Hematopoietic multipotent progenitor cell treated with erythropoietin and hydrocortisone succinate and interleukin-3 and kit ligand, for 4 days (in vitro differentiated cells): ENCODE data around the gene KRTAP1-5.
"Not testable (repeated sequence)": the region's sequence is repeated elsewhere in the genome, so short reads cannot be mapped to it uniquely, and the experiment has no call there.

ENCODE experiments used
- DNase-seq: peaks from one replicate; pipeline ENCODE4 v3.0.0-alpha.2; 2015

The KRTAP1-5 gene

GRCh38 chr17:41002814-41003213, 24.2 kb downstream of the KRTAP1-5 start:
- DNase-seq: no peak

GRCh38 chr17:41001795-41002194, 25.2 kb downstream of the KRTAP1-5 start:
- DNase-seq: no peak

- not testable (repeated sequence) for DNase-seq
Observed at GRCh38 chr17:40999563-40999962, 27.4 kb downstream of the KRTAP1-5 start, which contains the start of gene KRTAP3-2. TSS of gene KRTAP3-2 (minus strand) at chr17:40999906. CDS start at chr17:40999853, 53 bp downstream.

GRCh38 chr17:40997361-40997760, 29.6 kb downstream of the KRTAP1-5 start:
- no peak for DNase-seq

GRCh38 chr17:40996829-40997228, 30.2 kb downstream of the KRTAP1-5 start:
- no peak for DNase-seq

GRCh38 chr17:40995116-40995515, 31.9 kb downstream of the KRTAP1-5 start:
- no peak for DNase-seq

GRCh38 chr17:40993839-40994238, 33.2 kb downstream of the KRTAP1-5 start, which contains the start of gene KRTAP3-3:
TSS of gene KRTAP3-3 (minus strand) at chr17:40994164. CDS start at chr17:40994097, 67 bp downstream.
- DNase-seq: no peak

- no peak for DNase-seq
Observed at GRCh38 chr17:40993084-40993483, 33.9 kb downstream of the KRTAP1-5 start.

- DNase-seq: no peak
Observed at GRCh38 chr17:40992666-40993065, 34.3 kb downstream of the KRTAP1-5 start.

- DNase-seq: no peak
Observed at GRCh38 chr17:40986920-40987319, 40.1 kb downstream of the KRTAP1-5 start.

GRCh38 chr17:40984226-40984625, 42.8 kb downstream of the KRTAP1-5 start, which contains the start of gene KRT40:
TSS of gene KRT40 (minus strand) at chr17:40984326. CDS start at chr17:40984273, 53 bp downstream.
- no peak for DNase-seq

GRCh38 chr17:40981115-40981514, 45.9 kb downstream of the KRTAP1-5 start:
- DNase-seq: no peak

GRCh38 chr17:40980596-40980995, 46.4 kb downstream of the KRTAP1-5 start:
- no peak for DNase-seq

GRCh38 chr17:40980117-40980516, 46.9 kb downstream of the KRTAP1-5 start:
- no peak for DNase-seq

- DNase-seq: no peak
Observed at GRCh38 chr17:40978575-40979151, 48.3 kb downstream of the KRTAP1-5 start.
